HG03175 (cell line): Measurements from ENCODE around the gene ENTPD2.
"Not testable (repeated sequence)": the region's sequence is repeated elsewhere in the genome, so short reads cannot be mapped to it uniquely, and the experiment has no call there.

Experiments
- ATAC-seq: cut with Tn5 transposase; IDR thresholded peaks from one replicate; pipeline ENCODE4 v1.9.1; 2021; ENCODE audit warnings: mild to moderate bottlenecking, moderate library complexity; ENCODE audit not compliant: unreplicated experiment

The ENTPD2 gene

GRCh38 chr9:137006116-137007003, 47.5 kb downstream of the ENTPD2 start:
- no peak for ATAC-seq

- not testable (repeated sequence) for ATAC-seq
Measured at GRCh38 chr9:137004285-137004684, 49.6 kb downstream of the ENTPD2 start.

- no peak for ATAC-seq
Measured at GRCh38 chr9:137002646-137003041, 51.2 kb downstream of the ENTPD2 start.

GRCh38 chr9:137001857-137002645, 51.8 kb downstream of the ENTPD2 start:
- no peak for ATAC-seq

- peak; percentile 71 for ATAC-seq
Measured at GRCh38 chr9:137000177-137000930, 53.5 kb downstream of the ENTPD2 start.
